Measurements from ENCODE around the gene ATN1. TPM values are rescaled to one million over a fixed set of nuclear protein-coding genes. Genes with fewer than 3 reads are reported as not detected.

Gene ATN1
- total and polyA plus RNA-seq, 9 of the 15 experiments (the other 6 are each of a cell fraction or from before 2014, with no cell fraction given) = 0.15 to 49.8 (median 2.7) TPM

DNA sequence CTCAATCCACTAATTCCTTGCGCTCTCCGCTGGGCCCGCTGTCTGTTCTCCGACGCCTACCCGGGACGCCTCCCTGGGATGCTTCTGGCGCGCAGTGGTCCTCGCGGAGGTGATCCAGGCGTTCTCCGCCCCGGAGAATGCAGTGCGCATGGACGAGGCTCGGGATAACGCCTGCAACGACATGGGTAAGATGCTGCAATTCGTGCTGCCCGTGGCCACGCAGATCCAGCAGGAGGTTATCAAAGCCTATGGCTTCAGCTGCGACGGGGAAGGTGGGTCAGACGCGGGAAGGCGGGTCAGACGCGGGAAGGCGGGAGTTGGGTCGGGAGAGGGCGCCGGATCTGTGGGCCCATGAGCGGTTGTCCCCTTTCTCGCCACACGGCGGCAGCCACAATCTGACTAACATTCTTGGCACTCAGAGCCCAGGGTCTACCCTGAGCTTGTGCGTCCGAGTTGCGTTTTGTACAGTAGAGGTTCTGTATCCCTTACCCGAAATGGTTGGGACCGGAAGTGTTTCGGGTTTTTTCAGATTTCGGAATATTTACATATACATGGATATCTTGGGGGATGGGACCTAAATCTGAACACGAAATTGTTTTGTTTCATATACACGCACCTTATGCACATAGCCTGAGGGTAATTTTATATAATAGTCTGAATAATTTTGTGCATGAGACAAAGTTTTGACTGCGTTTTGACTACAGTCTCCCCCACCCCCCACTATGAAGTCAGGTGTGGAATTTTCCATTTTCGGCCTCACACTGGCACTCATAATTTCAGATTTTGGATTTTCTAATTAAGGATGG, 16.8 kb downstream of the ATN1 start (continued):
- TF ChIP-seq HNRNPL (IDR thresholded peaks at IDR 0.05; ENCODE audit: low read depth, low read length) (peak; percentile 15; the same call in 1 of the 2 replicates), POLR2G (IDR thresholded peaks at IDR 0.05; ENCODE audit: low read depth, low read length) (peak; percentile 95), HNRNPLL (IDR thresholded peaks at IDR 0.05; ENCODE audit: low read depth, low read length, poor library complexity, severe bottlenecking) (peak; percentile 61), EWSR1 (IDR thresholded peaks at IDR 0.05; ENCODE audit: borderline replicate concordance, low read depth, partially characterized antibody) (no peak), NONO (IDR thresholded peaks at IDR 0.05; ENCODE audit: low read depth in 2 of 2, low read length in 1 of 2) (peak in 1 of 2 experiments; percentile 96; a peak in 2 of 4 replicates), NR3C1 (CRISPR knock-in tag; IDR thresholded peaks at IDR 0.05) (no peak), ZNF347 (CRISPR knock-in tag; IDR thresholded peaks at IDR 0.05; ENCODE audit: low read depth) (no peak), ZZZ3 (IDR thresholded peaks at IDR 0.05) (no peak), ZKSCAN8 (CRISPR knock-in tag; IDR thresholded peaks at IDR 0.05) (no peak), ZNF431 (CRISPR knock-in tag; IDR thresholded peaks at IDR 0.05) (peak; percentile 30; the same call in 1 of the 2 replicates), XRCC4 (IDR thresholded peaks at IDR 0.05; ENCODE audit: extremely low read depth, insufficient read depth, insufficient read length) (no peak), MCM5 (IDR thresholded peaks at IDR 0.05; ENCODE audit: low read depth) (no peak), NFE2L1 (tag; IDR thresholded peaks at IDR 0.05; ENCODE audit: borderline replicate concordance, low read depth) (no peak)
- TF ChIP-seq, protein P1, sequence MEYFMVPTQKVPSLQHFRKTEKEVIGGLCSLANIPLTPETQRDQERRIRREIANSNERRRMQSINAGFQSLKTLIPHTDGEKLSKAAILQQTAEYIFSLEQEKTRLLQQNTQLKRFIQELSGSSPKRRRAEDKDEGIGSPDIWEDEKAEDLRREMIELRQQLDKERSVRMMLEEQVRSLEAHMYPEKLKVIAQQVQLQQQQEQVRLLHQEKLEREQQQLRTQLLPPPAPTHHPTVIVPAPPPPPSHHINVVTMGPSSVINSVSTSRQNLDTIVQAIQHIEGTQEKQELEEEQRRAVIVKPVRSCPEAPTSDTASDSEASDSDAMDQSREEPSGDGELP (CRISPR knock-in tag; IDR thresholded peaks at IDR 0.05; ENCODE audit: borderline replicate concordance) = peak; percentile 79
- TF ChIP-seq, protein P2, sequence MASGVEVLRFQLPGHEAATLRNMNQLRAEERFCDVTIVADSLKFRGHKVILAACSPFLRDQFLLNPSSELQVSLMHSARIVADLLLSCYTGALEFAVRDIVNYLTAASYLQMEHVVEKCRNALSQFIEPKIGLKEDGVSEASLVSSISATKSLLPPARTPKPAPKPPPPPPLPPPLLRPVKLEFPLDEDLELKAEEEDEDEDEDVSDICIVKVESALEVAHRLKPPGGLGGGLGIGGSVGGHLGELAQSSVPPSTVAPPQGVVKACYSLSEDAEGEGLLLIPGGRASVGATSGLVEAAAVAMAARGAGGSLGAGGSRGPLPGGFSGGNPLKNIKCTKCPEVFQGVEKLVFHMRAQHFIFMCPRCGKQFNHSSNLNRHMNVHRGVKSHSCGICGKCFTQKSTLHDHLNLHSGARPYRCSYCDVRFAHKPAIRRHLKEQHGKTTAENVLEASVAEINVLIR (CRISPR knock-in tag; IDR thresholded peaks at IDR 0.05) = 0 out of 2 replicates have a peak, but pooled peaks have one; percentile 4
- TF ChIP-seq, protein P3, sequence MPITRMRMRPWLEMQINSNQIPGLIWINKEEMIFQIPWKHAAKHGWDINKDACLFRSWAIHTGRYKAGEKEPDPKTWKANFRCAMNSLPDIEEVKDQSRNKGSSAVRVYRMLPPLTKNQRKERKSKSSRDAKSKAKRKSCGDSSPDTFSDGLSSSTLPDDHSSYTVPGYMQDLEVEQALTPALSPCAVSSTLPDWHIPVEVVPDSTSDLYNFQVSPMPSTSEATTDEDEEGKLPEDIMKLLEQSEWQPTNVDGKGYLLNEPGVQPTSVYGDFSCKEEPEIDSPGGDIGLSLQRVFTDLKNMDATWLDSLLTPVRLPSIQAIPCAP (CRISPR knock-in tag; IDR thresholded peaks at IDR 0.05; ENCODE audit: borderline replicate concordance) = no peak
- TF ChIP-seq, protein P4, sequence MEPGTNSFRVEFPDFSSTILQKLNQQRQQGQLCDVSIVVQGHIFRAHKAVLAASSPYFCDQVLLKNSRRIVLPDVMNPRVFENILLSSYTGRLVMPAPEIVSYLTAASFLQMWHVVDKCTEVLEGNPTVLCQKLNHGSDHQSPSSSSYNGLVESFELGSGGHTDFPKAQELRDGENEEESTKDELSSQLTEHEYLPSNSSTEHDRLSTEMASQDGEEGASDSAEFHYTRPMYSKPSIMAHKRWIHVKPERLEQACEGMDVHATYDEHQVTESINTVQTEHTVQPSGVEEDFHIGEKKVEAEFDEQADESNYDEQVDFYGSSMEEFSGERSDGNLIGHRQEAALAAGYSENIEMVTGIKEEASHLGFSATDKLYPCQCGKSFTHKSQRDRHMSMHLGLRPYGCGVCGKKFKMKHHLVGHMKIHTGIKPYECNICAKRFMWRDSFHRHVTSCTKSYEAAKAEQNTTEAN (CRISPR knock-in tag; IDR thresholded peaks at IDR 0.05) = no peak
- TF ChIP-seq, protein P5, sequence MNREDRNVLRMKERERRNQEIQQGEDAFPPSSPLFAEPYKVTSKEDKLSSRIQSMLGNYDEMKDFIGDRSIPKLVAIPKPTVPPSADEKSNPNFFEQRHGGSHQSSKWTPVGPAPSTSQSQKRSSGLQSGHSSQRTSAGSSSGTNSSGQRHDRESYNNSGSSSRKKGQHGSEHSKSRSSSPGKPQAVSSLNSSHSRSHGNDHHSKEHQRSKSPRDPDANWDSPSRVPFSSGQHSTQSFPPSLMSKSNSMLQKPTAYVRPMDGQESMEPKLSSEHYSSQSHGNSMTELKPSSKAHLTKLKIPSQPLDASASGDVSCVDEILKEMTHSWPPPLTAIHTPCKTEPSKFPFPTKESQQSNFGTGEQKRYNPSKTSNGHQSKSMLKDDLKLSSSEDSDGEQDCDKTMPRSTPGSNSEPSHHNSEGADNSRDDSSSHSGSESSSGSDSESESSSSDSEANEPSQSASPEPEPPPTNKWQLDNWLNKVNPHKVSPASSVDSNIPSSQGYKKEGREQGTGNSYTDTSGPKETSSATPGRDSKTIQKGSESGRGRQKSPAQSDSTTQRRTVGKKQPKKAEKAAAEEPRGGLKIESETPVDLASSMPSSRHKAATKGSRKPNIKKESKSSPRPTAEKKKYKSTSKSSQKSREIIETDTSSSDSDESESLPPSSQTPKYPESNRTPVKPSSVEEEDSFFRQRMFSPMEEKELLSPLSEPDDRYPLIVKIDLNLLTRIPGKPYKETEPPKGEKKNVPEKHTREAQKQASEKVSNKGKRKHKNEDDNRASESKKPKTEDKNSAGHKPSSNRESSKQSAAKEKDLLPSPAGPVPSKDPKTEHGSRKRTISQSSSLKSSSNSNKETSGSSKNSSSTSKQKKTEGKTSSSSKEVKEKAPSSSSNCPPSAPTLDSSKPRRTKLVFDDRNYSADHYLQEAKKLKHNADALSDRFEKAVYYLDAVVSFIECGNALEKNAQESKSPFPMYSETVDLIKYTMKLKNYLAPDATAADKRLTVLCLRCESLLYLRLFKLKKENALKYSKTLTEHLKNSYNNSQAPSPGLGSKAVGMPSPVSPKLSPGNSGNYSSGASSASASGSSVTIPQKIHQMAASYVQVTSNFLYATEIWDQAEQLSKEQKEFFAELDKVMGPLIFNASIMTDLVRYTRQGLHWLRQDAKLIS (CRISPR knock-in tag; IDR thresholded peaks at IDR 0.05) = peak; percentile 62

All from K562 (cell line).